HepG2 (cell line): ENCODE data around the gene OGFOD3. TPM values are rescaled to one million over a fixed set of nuclear protein-coding genes. Genes with fewer than 3 reads are reported as not detected.

Experiments used
- HNRNPH1 ChIP-seq: fragments of 200-400 bp; formaldehyde crosslinking; optimal IDR thresholded peaks from 2 replicates; pipeline ENCODE3; 2017; ENCODE audit warnings: mild to moderate bottlenecking, low read depth, low read length
- MTA3 ChIP-seq: sonication (generic); formaldehyde crosslinking; IDR thresholded peaks from 2 replicates; pipeline ENCODE4 v1.4.0; 2020; ENCODE audit warnings: missing genetic modification reagents
- MYNN ChIP-seq: sonication (generic); formaldehyde crosslinking; IDR thresholded peaks from 2 replicates; pipeline ENCODE4 v1.4.0; 2020; ENCODE audit warnings: mild to moderate bottlenecking, low read depth, missing genetic modification reagents
- NFAT5 ChIP-seq: sonication (generic); formaldehyde crosslinking; IDR thresholded peaks from 2 replicates; pipeline ENCODE4 v1.4.0; 2020; ENCODE audit warnings: missing genetic modification reagents
- RAD21 ChIP-seq: fragments of 450-650 bp; formaldehyde crosslinking; IDR thresholded peaks from 2 replicates; pipeline ENCODE4 v1.5.0; 2020; ENCODE audit warnings: mild to moderate bottlenecking
- SOX5 ChIP-seq: IDR thresholded peaks from 2 replicates; pipeline ENCODE4 v1.6.1; 2016; ENCODE audit warnings: borderline replicate concordance
- ZFAT ChIP-seq: sonication (generic); formaldehyde crosslinking; conservative IDR thresholded peaks from 2 replicates; pipeline ENCODE4 v1.8.1; 2023; ENCODE audit warnings: missing genetic modification reagents, inconsistent platforms
- ZFP36L1 ChIP-seq: sonication (generic); formaldehyde crosslinking; IDR thresholded peaks from 2 replicates; pipeline ENCODE4 v1.8.0; 2022; ENCODE audit warnings: mild to moderate bottlenecking, missing genetic modification reagents, moderate library complexity
- ZNF138 ChIP-seq: sonication (generic); formaldehyde crosslinking; IDR thresholded peaks from 2 replicates; pipeline ENCODE4 v1.5.0; 2020; ENCODE audit warnings: mild to moderate bottlenecking, low read depth, missing genetic modification reagents
- ZNF432 ChIP-seq: sonication (generic); formaldehyde crosslinking; IDR thresholded peaks from 2 replicates; pipeline ENCODE4 v1.5.0; 2020; ENCODE audit warnings: missing genetic modification reagents, mild to moderate bottlenecking, borderline replicate concordance
- ZNF460 ChIP-seq: sonication (generic); formaldehyde crosslinking; IDR thresholded peaks from 2 replicates; pipeline ENCODE4 v1.5.1; 2020; ENCODE audit warnings: missing genetic modification reagents, mild to moderate bottlenecking, borderline replicate concordance
- ZSCAN25 ChIP-seq: sonication (generic); formaldehyde crosslinking; IDR thresholded peaks from 2 replicates; pipeline ENCODE4 v1.8.0; 2022; ENCODE audit warnings: mild to moderate bottlenecking, missing genetic modification reagents
- polyA plus RNA-seq, 8 experiments: library from polyadenylated mRNA; depleted of rRNA in 3 of 8; stranded (reverse) in 7 of 8; unstranded in 1 of 8; fragments of >200 nt; fragmentation: Illumina TruSeq in 4 of 8; extraction: Trizol in 4 of 8; gene quantifications; 2 replicates each; pipeline versions ENCODE4 v1.2.1 to v1.2.3, GENCODE V29; 2011 to 2016; ENCODE audit warnings: low read depth in 4 of 8, missing spikeins in 1 of 8, mixed read lengths in 1 of 8; ENCODE audit not compliant: insufficient read depth in 1 of 8
- total RNA-seq, 5 experiments: library from RNA; depleted of rRNA; stranded (reverse); fragments of >200 nt; fragmentation: Illumina TruSeq; extraction: Trizol; gene quantifications; 2 replicates each; pipeline ENCODE4 v1.2.3, GENCODE V29; 2016; ENCODE audit warnings: low read depth in 1 of 5
- TF ChIP-seq, protein P1 (sequence below): sonication (generic); formaldehyde crosslinking; IDR thresholded peaks from 2 replicates; pipeline ENCODE4 v1.4.0; 2020; ENCODE audit warnings: missing genetic modification reagents, borderline replicate concordance
- TF ChIP-seq, protein P2 (sequence below): sonication (generic); formaldehyde crosslinking; IDR thresholded peaks from 2 replicates; pipeline ENCODE4 v1.8.1; 2022; ENCODE audit warnings: mild to moderate bottlenecking, missing genetic modification reagents
- TF ChIP-seq, protein P3 (sequence below): sonication (generic); formaldehyde crosslinking; IDR thresholded peaks from 2 replicates; pipeline ENCODE4 v1.5.0; 2020; ENCODE audit warnings: mild to moderate bottlenecking, missing genetic modification reagents

OGFOD3 gene
- total and polyA plus RNA-seq, 2 of the 13 experiments (the other 11 are each of a cell fraction or from before 2014, with no cell fraction given) = 40.0 to 42.1 TPM

DNA sequence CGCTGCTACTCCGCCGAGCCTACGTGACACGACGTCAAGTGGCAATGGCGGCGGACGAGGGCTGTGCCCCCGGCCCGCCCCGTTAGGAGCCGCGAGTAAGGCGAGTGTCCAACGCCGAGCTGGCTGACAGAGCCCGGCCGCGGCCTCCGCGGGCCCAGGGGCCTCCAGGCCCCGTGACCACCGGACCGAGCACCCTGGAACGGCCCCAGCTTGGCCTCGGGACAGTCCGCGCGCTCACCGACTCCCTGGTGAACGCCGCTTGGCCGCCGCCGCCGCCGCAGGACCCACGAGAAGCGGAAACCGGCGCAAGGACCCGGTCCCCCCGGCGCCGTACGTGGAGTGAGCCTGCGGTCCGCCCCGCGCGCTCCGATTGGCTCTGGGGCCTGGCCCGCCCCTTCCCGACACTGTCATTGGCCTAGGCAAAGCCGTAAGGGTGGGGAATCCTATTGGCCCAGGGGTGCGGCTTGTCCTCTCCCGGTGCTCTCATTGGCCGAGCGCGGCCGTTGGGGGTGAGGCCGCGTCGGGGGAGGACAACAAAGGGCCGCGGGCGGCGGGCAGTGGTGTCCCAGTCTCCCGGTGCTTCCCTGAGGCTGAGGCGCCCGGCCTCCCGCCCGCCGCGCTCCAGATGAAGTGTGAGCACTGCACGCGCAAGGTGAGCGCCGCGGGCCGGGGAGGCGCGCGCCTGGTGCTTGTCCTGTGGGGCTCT is 39.9 kb upstream of the OGFOD3 start, which contains the start of gene NARF (continued):
- TF ChIP-seq NFAT5 = peak; percentile 75; the same call in 1 of the 2 replicates
- TF ChIP-seq ZFP36L1 = peak; percentile 84
- TF ChIP-seq, protein P1, sequence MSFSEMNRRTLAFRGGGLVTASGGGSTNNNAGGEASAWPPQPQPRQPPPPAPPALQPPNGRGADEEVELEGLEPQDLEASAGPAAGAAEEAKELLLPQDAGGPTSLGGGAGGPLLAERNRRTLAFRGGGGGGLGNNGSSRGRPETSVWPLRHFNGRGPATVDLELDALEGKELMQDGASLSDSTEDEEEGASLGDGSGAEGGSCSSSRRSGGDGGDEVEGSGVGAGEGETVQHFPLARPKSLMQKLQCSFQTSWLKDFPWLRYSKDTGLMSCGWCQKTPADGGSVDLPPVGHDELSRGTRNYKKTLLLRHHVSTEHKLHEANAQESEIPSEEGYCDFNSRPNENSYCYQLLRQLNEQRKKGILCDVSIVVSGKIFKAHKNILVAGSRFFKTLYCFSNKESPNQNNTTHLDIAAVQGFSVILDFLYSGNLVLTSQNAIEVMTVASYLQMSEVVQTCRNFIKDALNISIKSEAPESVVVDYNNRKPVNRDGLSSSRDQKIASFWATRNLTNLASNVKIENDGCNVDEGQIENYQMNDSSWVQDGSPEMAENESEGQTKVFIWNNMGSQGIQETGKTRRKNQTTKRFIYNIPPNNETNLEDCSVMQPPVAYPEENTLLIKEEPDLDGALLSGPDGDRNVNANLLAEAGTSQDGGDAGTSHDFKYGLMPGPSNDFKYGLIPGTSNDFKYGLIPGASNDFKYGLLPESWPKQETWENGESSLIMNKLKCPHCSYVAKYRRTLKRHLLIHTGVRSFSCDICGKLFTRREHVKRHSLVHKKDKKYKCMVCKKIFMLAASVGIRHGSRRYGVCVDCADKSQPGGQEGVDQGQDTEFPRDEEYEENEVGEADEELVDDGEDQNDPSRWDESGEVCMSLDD (CRISPR knock-in tag) = peak; percentile 42; the same call in 1 of the 2 replicates
- TF ChIP-seq ZNF460 (CRISPR knock-in tag) = no peak; the same call in 1 of the 2 replicates
- TF ChIP-seq MTA3 = no peak
- peak; percentile 60; the same call in 1 of the 2 replicates for TF ChIP-seq ZNF138 (CRISPR knock-in tag)
- TF ChIP-seq, protein P2, sequence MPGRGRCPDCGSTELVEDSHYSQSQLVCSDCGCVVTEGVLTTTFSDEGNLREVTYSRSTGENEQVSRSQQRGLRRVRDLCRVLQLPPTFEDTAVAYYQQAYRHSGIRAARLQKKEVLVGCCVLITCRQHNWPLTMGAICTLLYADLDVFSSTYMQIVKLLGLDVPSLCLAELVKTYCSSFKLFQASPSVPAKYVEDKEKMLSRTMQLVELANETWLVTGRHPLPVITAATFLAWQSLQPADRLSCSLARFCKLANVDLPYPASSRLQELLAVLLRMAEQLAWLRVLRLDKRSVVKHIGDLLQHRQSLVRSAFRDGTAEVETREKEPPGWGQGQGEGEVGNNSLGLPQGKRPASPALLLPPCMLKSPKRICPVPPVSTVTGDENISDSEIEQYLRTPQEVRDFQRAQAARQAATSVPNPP = peak; percentile 89
- no peak for TF ChIP-seq HNRNPH1
- TF ChIP-seq, protein P3, sequence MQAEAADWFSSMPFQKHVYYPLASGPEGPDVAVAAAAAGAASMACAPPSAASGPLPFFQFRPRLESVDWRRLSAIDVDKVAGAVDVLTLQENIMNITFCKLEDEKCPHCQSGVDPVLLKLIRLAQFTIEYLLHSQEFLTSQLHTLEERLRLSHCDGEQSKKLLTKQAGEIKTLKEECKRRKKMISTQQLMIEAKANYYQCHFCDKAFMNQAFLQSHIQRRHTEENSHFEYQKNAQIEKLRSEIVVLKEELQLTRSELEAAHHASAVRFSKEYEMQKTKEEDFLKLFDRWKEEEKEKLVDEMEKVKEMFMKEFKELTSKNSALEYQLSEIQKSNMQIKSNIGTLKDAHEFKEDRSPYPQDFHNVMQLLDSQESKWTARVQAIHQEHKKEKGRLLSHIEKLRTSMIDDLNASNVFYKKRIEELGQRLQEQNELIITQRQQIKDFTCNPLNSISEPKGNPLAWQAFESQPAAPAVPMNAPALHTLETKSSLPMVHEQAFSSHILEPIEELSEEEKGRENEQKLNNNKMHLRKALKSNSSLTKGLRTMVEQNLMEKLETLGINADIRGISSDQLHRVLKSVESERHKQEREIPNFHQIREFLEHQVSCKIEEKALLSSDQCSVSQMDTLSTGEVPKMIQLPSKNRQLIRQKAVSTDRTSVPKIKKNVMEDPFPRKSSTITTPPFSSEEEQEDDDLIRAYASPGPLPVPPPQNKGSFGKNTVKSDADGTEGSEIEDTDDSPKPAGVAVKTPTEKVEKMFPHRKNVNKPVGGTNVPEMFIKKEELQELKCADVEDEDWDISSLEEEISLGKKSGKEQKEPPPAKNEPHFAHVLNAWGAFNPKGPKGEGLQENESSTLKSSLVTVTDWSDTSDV = peak; percentile 92
- TF ChIP-seq ZSCAN25 (CRISPR knock-in tag) = no peak
- TF ChIP-seq RAD21 (CRISPR knock-in tag) = peak; percentile 84
- 0 out of 2 replicates have a peak, but pooled peaks have one; percentile 20 for TF ChIP-seq ZNF432 (CRISPR knock-in tag)
- 0 out of 2 replicates have a peak, but pooled peaks have one; percentile 59 for TF ChIP-seq SOX5 (CRISPR knock-in tag)
- peak; percentile 74 for TF ChIP-seq MYNN
- TF ChIP-seq ZFAT (CRISPR knock-in tag) = no peak
